Measurements from ENCODE around the gene TRABD2B. TPM values are rescaled to one million over a fixed set of nuclear protein-coding genes. Genes with fewer than 3 reads are reported as not detected.

TRABD2B gene
- total and polyA plus RNA-seq, 2 of the 13 experiments (the other 11 are each of a cell fraction or from before 2014, with no cell fraction given), result 0.04 TPM; not detected in 1

- DNase-seq (ENCODE audit: low spot score) (no peak), ATAC-seq (no peak), FAIRE-seq (no peak)
- ChIA-PET POLR2A (no interaction called here), CTCF (ENCODE audit: low intra/inter-chr PET ratio, low total read pairs) (no interaction called here)
- intact Hi-C loops (cut with micrococcal nuclease; ENCODE audit: unreplicated experiment) (no loop called here), in situ Hi-C loops (cut with HindIII; ENCODE audit: extremely low pct_ligation_motif_present, low pct_unique_long_range_greater_than_20kb) (no loop called here)
- H3K27ac ChIP-seq (ENCODE audit: extremely low read length, insufficient read depth, low read length), result no peak overlapping the region
- no peak overlapping the region for H3K4me2 ChIP-seq (ENCODE audit: low read depth, low read length)
- H3K27me3 ChIP-seq (ENCODE audit: control insufficient read depth in 1 of 2, insufficient read depth in 2 of 2, low read length in 2 of 2), result peaks cover 6 to 59% of the 10 kb centered on the region in 2 experiments; a peak in 4 of 5 replicates
- H3K79me2 ChIP-seq (ENCODE audit: insufficient read depth, low read length), result no peaks in the 10 kb centered on the region
- H3K4me3 ChIP-seq (replicated peaks in 1 of 3; ENCODE audit: insufficient read depth in 1 of 3, low read depth in 2 of 3, low read length in 3 of 3), result no peak overlapping the region
- H3K9me3 ChIP-seq (ENCODE audit: low read length), result no peaks in the 10 kb centered on the region
- TF ChIP-seq DNMT3B (CRISPR knock-in tag; conservative IDR thresholded peaks at IDR 0.05) (no peak), HNF1B (CRISPR knock-in tag; IDR thresholded peaks at IDR 0.05) (no peak), KDM6A (CRISPR knock-in tag; IDR thresholded peaks at IDR 0.05; ENCODE audit: low read depth) (no peak), ZNF780A (CRISPR knock-in tag; IDR thresholded peaks at IDR 0.05) (no peak), SNAPC2 (CRISPR knock-in tag; IDR thresholded peaks at IDR 0.05) (no peak), RELA (CRISPR knock-in tag; IDR thresholded peaks at IDR 0.05) (no peak), STAG1 (CRISPR knock-in tag; IDR thresholded peaks at IDR 0.05) (no peak), REXO4 (CRISPR knock-in tag; IDR thresholded peaks at IDR 0.05; ENCODE audit: borderline replicate concordance) (no peak)
- TF ChIP-seq, protein P1, sequence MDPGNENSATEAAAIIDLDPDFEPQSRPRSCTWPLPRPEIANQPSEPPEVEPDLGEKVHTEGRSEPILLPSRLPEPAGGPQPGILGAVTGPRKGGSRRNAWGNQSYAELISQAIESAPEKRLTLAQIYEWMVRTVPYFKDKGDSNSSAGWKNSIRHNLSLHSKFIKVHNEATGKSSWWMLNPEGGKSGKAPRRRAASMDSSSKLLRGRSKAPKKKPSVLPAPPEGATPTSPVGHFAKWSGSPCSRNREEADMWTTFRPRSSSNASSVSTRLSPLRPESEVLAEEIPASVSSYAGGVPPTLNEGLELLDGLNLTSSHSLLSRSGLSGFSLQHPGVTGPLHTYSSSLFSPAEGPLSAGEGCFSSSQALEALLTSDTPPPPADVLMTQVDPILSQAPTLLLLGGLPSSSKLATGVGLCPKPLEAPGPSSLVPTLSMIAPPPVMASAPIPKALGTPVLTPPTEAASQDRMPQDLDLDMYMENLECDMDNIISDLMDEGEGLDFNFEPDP (CRISPR knock-in tag; conservative IDR thresholded peaks at IDR 0.05), result no peak
- TF ChIP-seq, protein P2, sequence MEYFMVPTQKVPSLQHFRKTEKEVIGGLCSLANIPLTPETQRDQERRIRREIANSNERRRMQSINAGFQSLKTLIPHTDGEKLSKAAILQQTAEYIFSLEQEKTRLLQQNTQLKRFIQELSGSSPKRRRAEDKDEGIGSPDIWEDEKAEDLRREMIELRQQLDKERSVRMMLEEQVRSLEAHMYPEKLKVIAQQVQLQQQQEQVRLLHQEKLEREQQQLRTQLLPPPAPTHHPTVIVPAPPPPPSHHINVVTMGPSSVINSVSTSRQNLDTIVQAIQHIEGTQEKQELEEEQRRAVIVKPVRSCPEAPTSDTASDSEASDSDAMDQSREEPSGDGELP (IDR thresholded peaks at IDR 0.05; ENCODE audit: borderline replicate concordance, low read depth), result no peak
- BruUV-seq (replicated peaks), result no TSS peak
- H4K20me1 ChIP-seq (ENCODE audit: insufficient read depth, low read length), result no peaks in the 10 kb centered on the region
- no peak overlapping the region for H3K9ac ChIP-seq (ENCODE audit: insufficient read depth, low read depth, low read length)
- H3K4me1 ChIP-seq (ENCODE audit: insufficient read depth, low read length), result peaks cover 35% of the 10 kb centered on the region
- no peak overlapping the region for H2AFZ ChIP-seq (ENCODE audit: low read length)
- 57% methylated on average over 11 of the region's 11 CpGs for WGBS (ENCODE audit: low lambda C conversion rate)
- no peaks in the 10 kb centered on the region for H3K36me3 ChIP-seq (replicated peaks in 1 of 2; ENCODE audit: control insufficient read depth in 1 of 2, insufficient read depth in 2 of 2, low read length in 2 of 2)
Observed at GRCh38 chr1:47772281-47772680, 224.9 kb downstream of the TRABD2B start.
